ENCODE results near the gene ADRM1. TPM values are rescaled to one million over a fixed set of nuclear protein-coding genes. Genes with fewer than 3 reads are reported as not detected.

ADRM1 gene
- total RNA-seq, 1 experiment from 2014 or later: 263 TPM

GRCh38 chr20:62255976-62256375, 46.8 kb upstream of the ADRM1 start:
- no peaks in the 10 kb centered on the region for H3K9me3 ChIP-seq
- H3K27me3 Mint-ChIP-seq (ENCODE audit: insufficient read depth, unreplicated experiment): no peaks in the 10 kb centered on the region
- DNase-seq: no peak
- intact Hi-C loops (cut with micrococcal nuclease; ENCODE audit: unreplicated experiment): no loop called here
- BruUV-seq (replicated peaks): no TSS peak
- no peaks in the 10 kb centered on the region for H3K27me3 ChIP-seq (replicated peaks; ENCODE audit: control insufficient read depth, insufficient read depth, low read length)
- ChIA-PET POLR2A (no interaction called here), CTCF (no interaction called here)
- H3K36me3 ChIP-seq (ENCODE audit: control insufficient read depth, insufficient read depth, low read length): peaks cover 7% of the 10 kb centered on the region
- H3K36me3 Mint-ChIP-seq (ENCODE audit: insufficient read depth, unreplicated experiment): peaks cover 76% of the 10 kb centered on the region
- no peaks in the 10 kb centered on the region for H3K4me1 Mint-ChIP-seq (ENCODE audit: low read depth, unreplicated experiment)
- H3K4me3 Mint-ChIP-seq (ENCODE audit: unreplicated experiment): no peak overlapping the region
- H3K9me3 Mint-ChIP-seq (ENCODE audit: unreplicated experiment): no peaks in the 10 kb centered on the region
- H3K4me3 ChIP-seq (ENCODE audit: low read depth, low read length): no peak overlapping the region
- TF ChIP-seq, protein P1, sequence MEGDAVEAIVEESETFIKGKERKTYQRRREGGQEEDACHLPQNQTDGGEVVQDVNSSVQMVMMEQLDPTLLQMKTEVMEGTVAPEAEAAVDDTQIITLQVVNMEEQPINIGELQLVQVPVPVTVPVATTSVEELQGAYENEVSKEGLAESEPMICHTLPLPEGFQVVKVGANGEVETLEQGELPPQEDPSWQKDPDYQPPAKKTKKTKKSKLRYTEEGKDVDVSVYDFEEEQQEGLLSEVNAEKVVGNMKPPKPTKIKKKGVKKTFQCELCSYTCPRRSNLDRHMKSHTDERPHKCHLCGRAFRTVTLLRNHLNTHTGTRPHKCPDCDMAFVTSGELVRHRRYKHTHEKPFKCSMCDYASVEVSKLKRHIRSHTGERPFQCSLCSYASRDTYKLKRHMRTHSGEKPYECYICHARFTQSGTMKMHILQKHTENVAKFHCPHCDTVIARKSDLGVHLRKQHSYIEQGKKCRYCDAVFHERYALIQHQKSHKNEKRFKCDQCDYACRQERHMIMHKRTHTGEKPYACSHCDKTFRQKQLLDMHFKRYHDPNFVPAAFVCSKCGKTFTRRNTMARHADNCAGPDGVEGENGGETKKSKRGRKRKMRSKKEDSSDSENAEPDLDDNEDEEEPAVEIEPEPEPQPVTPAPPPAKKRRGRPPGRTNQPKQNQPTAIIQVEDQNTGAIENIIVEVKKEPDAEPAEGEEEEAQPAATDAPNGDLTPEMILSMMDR (IDR thresholded peaks at IDR 0.05; ENCODE audit: insufficient read depth in 1 of 2, low read depth in 1 of 2, low read length in 1 of 2, severe bottlenecking in 1 of 2, unreplicated experiment in 1 of 2): no peak
- no peaks in the 10 kb centered on the region for H3K4me1 ChIP-seq
- H3K27ac Mint-ChIP-seq (ENCODE audit: unreplicated experiment): no peak overlapping the region

GRCh38 chr20:62258499-62259293, 44.1 kb upstream of the ADRM1 start:
- Histone ChIP-seq H3K9me3 (no peaks in the 10 kb centered on the region), H3K36me3 (ENCODE audit: control insufficient read depth, insufficient read depth, low read length) (peaks cover 8% of the 10 kb centered on the region), H3K27me3 (replicated peaks; ENCODE audit: control insufficient read depth, insufficient read depth, low read length) (no peaks in the 10 kb centered on the region), H3K4me3 (ENCODE audit: low read depth, low read length) (no peak overlapping the region), H3K4me1 (no peaks in the 10 kb centered on the region)
- no TSS peak for BruUV-seq (replicated peaks)
- no peak for DNase-seq
- Mint-ChIP-seq H3K9me3 (ENCODE audit: unreplicated experiment) (no peaks in the 10 kb centered on the region), H3K4me3 (ENCODE audit: unreplicated experiment) (no peak overlapping the region), H3K27me3 (ENCODE audit: insufficient read depth, unreplicated experiment) (no peaks in the 10 kb centered on the region), H3K4me1 (ENCODE audit: low read depth, unreplicated experiment) (no peaks in the 10 kb centered on the region), H3K27ac (ENCODE audit: unreplicated experiment) (no peak overlapping the region), H3K36me3 (ENCODE audit: insufficient read depth, unreplicated experiment) (peaks cover 93% of the 10 kb centered on the region)
- intact Hi-C loops (cut with micrococcal nuclease; ENCODE audit: unreplicated experiment): no loop called here
- POLR2A ChIA-PET: no interaction called here
- TF ChIP-seq, protein P1 (IDR thresholded peaks at IDR 0.05; ENCODE audit: insufficient read depth in 1 of 2, low read depth in 1 of 2, low read length in 1 of 2, severe bottlenecking in 1 of 2, unreplicated experiment in 1 of 2): no peak
- CTCF ChIA-PET: no interaction called here

- H3K27me3 Mint-ChIP-seq (ENCODE audit: insufficient read depth, unreplicated experiment): no peaks in the 10 kb centered on the region
- H3K4me1 ChIP-seq: no peaks in the 10 kb centered on the region
- CTCF ChIA-PET: no interaction called here
- H3K36me3 ChIP-seq (ENCODE audit: control insufficient read depth, insufficient read depth, low read length): peaks cover 10% of the 10 kb centered on the region
- POLR2A ChIA-PET: no interaction called here
- TF ChIP-seq, protein P1 (IDR thresholded peaks at IDR 0.05; ENCODE audit: insufficient read depth in 1 of 2, low read depth in 1 of 2, low read length in 1 of 2, severe bottlenecking in 1 of 2, unreplicated experiment in 1 of 2): no peak
- H3K9me3 Mint-ChIP-seq (ENCODE audit: unreplicated experiment): no peaks in the 10 kb centered on the region
- H3K36me3 Mint-ChIP-seq (ENCODE audit: insufficient read depth, unreplicated experiment): peaks cover 94% of the 10 kb centered on the region
- no peak overlapping the region for H3K27ac Mint-ChIP-seq (ENCODE audit: unreplicated experiment)
- no peak for DNase-seq
- no peaks in the 10 kb centered on the region for H3K4me1 Mint-ChIP-seq (ENCODE audit: low read depth, unreplicated experiment)
- intact Hi-C loops (cut with micrococcal nuclease; ENCODE audit: unreplicated experiment): no loop called here
- H3K9me3 ChIP-seq: no peaks in the 10 kb centered on the region
- no peaks in the 10 kb centered on the region for H3K27me3 ChIP-seq (replicated peaks; ENCODE audit: control insufficient read depth, insufficient read depth, low read length)
- no peak overlapping the region for H3K4me3 ChIP-seq (ENCODE audit: low read depth, low read length)
- no peak overlapping the region for H3K4me3 Mint-ChIP-seq (ENCODE audit: unreplicated experiment)
- no TSS peak for BruUV-seq (replicated peaks)
These were observed 43.6 kb upstream of the ADRM1 start for GRCh38 chr20:62259294-62259565.
